HUES6 (cell line): ENCODE measurements around the gene PBX2.
A peak's percentile ranks its signal among the peaks of the same experiment; 100 is the strongest.
"Not testable (repeated sequence)": the region's sequence is repeated elsewhere in the genome, so short reads cannot be mapped to it uniquely, and the experiment has no call there.

Source experiments
- H3K27ac ChIP-seq: 2 replicates; pipeline ENCODE4 v1.7.0; 2013; ENCODE audit warnings: low read depth, mild to moderate bottlenecking, low read length, inconsistent platforms
- H3K27me3 ChIP-seq: 2 replicates; pipeline ENCODE4 v1.6.1; 2013; ENCODE audit warnings: low read length; ENCODE audit not compliant: control insufficient read depth, insufficient read depth
- H3K36me3 ChIP-seq: 2 replicates; pipeline ENCODE4 v1.6.1; 2013; ENCODE audit warnings: low read length; ENCODE audit not compliant: control insufficient read depth, insufficient read depth
- H3K4me1 ChIP-seq: 2 replicates; pipeline ENCODE4 v1.6.1; 2013; ENCODE audit warnings: low read length; ENCODE audit not compliant: control insufficient read depth, insufficient read depth
- H3K4me3 ChIP-seq: 2 replicates; pipeline ENCODE4 v1.5.1; 2013; ENCODE audit warnings: low read depth, low read length
- H3K9ac ChIP-seq: one replicate; pipeline ENCODE4 v1.6.1; 2013; ENCODE audit warnings: mild to moderate bottlenecking, low read length
- H3K9me3 ChIP-seq: 2 replicates; pipeline ENCODE4 v1.6.1; 2013; ENCODE audit warnings: low read depth, low read length; ENCODE audit not compliant: control insufficient read depth, insufficient read depth

PBX2 gene

GRCh38 chr6:32191696-32192607, 1.9 kb upstream of the PBX2 start:
- Histone ChIP-seq H3K36me3 (peaks cover 13% of the 10 kb centered on the region), H3K27ac (no peak overlapping the region), H3K4me1 (peaks cover 50% of the 10 kb centered on the region), H3K9ac (no peak overlapping the region), H3K4me3 (peak overlapping the region; percentile 15; the same call in 1 of the 2 replicates), H3K9me3 (no peaks in the 10 kb centered on the region), H3K27me3 (no peaks in the 10 kb centered on the region)

GRCh38 chr6:32190911-32191677, 1.1 kb upstream of the PBX2 start:
- peaks cover 45% of the 10 kb centered on the region for H3K4me1 ChIP-seq
- no peaks in the 10 kb centered on the region for H3K27me3 ChIP-seq
- H3K27ac ChIP-seq = peak overlapping the region; percentile 72; the same call in 1 of the 2 replicates
- no peaks in the 10 kb centered on the region for H3K9me3 ChIP-seq
- H3K36me3 ChIP-seq = peaks cover 21% of the 10 kb centered on the region
- H3K9ac ChIP-seq = peak overlapping the region; percentile 43
- H3K4me3 ChIP-seq = peak overlapping the region; percentile 53; the same call in 1 of the 2 replicates

GRCh38 chr6:32189742-32190053, 304 bp downstream of the PBX2 start:
- Histone ChIP-seq H3K4me1 (peaks cover 40% of the 10 kb centered on the region), H3K27ac (peak overlapping the region; percentile 68), H3K9me3 (no peaks in the 10 kb centered on the region), H3K4me3 (peak overlapping the region; percentile 53), H3K36me3 (peaks cover 23% of the 10 kb centered on the region), H3K9ac (peak overlapping the region; percentile 72), H3K27me3 (no peaks in the 10 kb centered on the region)

- no peaks in the 10 kb centered on the region for H3K9me3 ChIP-seq
- no peaks in the 10 kb centered on the region for H3K27me3 ChIP-seq
- peaks cover 37% of the 10 kb centered on the region for H3K4me1 ChIP-seq
- peak overlapping the region; percentile 53 for H3K4me3 ChIP-seq
- H3K9ac ChIP-seq = peak overlapping the region; percentile 72
- H3K36me3 ChIP-seq = peaks cover 25% of the 10 kb centered on the region
- H3K27ac ChIP-seq = peak overlapping the region; percentile 68
Measured at GRCh38 chr6:32189069-32189741, 797 bp downstream of the PBX2 start.

GRCh38 chr6:32188381-32189068, 1.5 kb downstream of the PBX2 start:
- Histone ChIP-seq H3K9me3 (no peaks in the 10 kb centered on the region), H3K9ac (peak overlapping the region; percentile 72), H3K36me3 (peaks cover 31% of the 10 kb centered on the region), H3K27me3 (no peaks in the 10 kb centered on the region), H3K4me1 (peaks cover 37% of the 10 kb centered on the region), H3K27ac (no peak overlapping the region), H3K4me3 (peak overlapping the region; percentile 53)

- Histone ChIP-seq H3K4me1 (peaks cover 34% of the 10 kb centered on the region), H3K36me3 (peaks cover 38% of the 10 kb centered on the region)
- H3K27ac ChIP-seq, H3K9ac ChIP-seq, H3K27me3 ChIP-seq, H3K4me3 ChIP-seq, H3K9me3 ChIP-seq: not testable (repeated sequence)
Measured at GRCh38 chr6:32187725-32188380, 2.1 kb downstream of the PBX2 start.

GRCh38 chr6:32187009-32187709, 2.8 kb downstream of the PBX2 start:
- no peaks in the 10 kb centered on the region for H3K27me3 ChIP-seq
- H3K4me3 ChIP-seq = no peak overlapping the region
- no peaks in the 10 kb centered on the region for H3K9me3 ChIP-seq
- H3K9ac ChIP-seq = no peak overlapping the region
- no peak overlapping the region for H3K27ac ChIP-seq
- peaks cover 45% of the 10 kb centered on the region for H3K36me3 ChIP-seq
- peaks cover 29% of the 10 kb centered on the region for H3K4me1 ChIP-seq

GRCh38 chr6:32186151-32186840, 3.7 kb downstream of the PBX2 start:
- H3K9ac ChIP-seq, H3K4me3 ChIP-seq, H3K9me3 ChIP-seq, H3K27me3 ChIP-seq, H3K27ac ChIP-seq: not testable (repeated sequence)
- peaks cover 48% of the 10 kb centered on the region for H3K36me3 ChIP-seq
- peaks cover 20% of the 10 kb centered on the region for H3K4me1 ChIP-seq

GRCh38 chr6:32185681-32186131, 4.3 kb downstream of the PBX2 start:
- H3K9ac ChIP-seq, H3K27ac ChIP-seq, H3K27me3 ChIP-seq, H3K9me3 ChIP-seq, H3K4me3 ChIP-seq: not testable (repeated sequence)
- H3K36me3 ChIP-seq = peaks cover 54% of the 10 kb centered on the region
- peaks cover 15% of the 10 kb centered on the region for H3K4me1 ChIP-seq
